Measurements from ENCODE around the gene HLA-DRA. TPM values are rescaled to one million over a fixed set of nuclear protein-coding genes. Genes with fewer than 3 reads are reported as not detected.

Gene HLA-DRA
- total RNA-seq, 1 experiment from 2014 or later = 2.8 TPM

DNA sequence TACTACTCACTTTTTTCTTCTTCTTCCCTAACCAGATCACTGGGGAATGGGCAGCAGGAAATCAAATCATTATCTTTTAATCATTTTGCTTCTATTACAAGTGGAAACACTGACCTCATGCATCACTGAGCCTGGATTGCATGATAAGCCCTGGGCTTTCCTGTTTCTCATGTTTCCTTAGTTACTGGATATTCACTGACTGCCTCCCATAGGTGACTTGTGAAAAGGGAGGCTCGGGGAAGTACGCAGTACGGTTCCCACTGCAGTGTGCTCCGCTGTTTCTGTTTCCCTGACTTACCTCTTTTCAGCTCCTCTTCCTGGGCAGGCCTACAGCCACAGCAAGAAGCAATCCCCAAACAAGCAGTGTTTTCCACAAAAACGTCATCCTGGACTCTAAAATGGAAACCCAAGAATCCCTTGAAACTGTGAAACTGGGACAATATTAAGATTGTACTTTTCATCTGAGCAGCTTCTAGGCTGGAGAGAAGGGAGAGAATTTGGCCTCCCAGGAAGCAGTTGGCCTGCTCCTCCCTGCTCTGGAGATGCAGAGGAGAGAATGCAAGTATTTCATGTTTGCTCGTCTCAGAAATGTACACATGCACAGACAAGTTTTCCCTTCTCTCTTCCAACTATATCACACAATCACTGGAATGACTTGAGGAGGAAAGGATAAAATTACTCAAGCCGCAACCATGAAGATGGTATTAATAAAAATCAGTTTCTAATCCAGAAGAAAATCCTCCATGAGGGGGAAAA, 45.8 kb upstream of the HLA-DRA start (continued):
- TF ChIP-seq, protein P1, sequence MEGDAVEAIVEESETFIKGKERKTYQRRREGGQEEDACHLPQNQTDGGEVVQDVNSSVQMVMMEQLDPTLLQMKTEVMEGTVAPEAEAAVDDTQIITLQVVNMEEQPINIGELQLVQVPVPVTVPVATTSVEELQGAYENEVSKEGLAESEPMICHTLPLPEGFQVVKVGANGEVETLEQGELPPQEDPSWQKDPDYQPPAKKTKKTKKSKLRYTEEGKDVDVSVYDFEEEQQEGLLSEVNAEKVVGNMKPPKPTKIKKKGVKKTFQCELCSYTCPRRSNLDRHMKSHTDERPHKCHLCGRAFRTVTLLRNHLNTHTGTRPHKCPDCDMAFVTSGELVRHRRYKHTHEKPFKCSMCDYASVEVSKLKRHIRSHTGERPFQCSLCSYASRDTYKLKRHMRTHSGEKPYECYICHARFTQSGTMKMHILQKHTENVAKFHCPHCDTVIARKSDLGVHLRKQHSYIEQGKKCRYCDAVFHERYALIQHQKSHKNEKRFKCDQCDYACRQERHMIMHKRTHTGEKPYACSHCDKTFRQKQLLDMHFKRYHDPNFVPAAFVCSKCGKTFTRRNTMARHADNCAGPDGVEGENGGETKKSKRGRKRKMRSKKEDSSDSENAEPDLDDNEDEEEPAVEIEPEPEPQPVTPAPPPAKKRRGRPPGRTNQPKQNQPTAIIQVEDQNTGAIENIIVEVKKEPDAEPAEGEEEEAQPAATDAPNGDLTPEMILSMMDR (IDR thresholded peaks at IDR 0.05) = no peak

DNA sequence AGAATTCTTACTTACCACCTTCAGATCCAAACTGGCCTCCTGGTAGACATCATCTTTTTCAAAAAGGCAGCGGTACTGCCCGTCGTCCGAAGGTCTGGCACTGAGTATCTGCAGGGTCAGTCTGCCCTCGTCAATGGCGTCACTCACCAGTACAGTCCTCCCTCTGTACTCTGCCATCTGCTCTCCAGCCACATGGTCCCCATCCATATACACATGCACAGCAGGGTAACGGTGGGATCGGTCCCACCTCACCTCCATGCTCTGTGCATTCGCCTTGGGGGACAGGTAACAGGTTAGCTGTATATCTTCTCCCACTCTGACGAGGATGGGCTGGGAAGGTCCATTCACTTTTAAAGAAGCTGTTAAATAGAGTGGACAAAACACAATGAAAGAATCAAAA, 43.7 kb upstream of the HLA-DRA start:
- ChIA-PET CTCF (no interaction called here), POLR2A (no interaction called here)
- Mint-ChIP-seq H3K4me1 (no peaks in the 10 kb centered on the region), H3K27me3 (ENCODE audit: low read depth) (peaks cover 6% of the 10 kb centered on the region; the same call in 1 of the 2 replicates), H3K4me3 (no peak overlapping the region), H3K36me3 (no peaks in the 10 kb centered on the region), H3K27ac (no peak overlapping the region), H3K9me3 (peaks cover 4% of the 10 kb centered on the region)
- ATAC-seq (no peak), DNase-seq (ENCODE audit: low spot score) (no peak)
- TF ChIP-seq FOXK1 (CRISPR knock-in tag; IDR thresholded peaks at IDR 0.05) = no peak
- no peak for TF ChIP-seq OVOL2 (CRISPR knock-in tag; IDR thresholded peaks at IDR 0.05; ENCODE audit: borderline replicate concordance)
- TF ChIP-seq FOXP1 (CRISPR knock-in tag; IDR thresholded peaks at IDR 0.05; ENCODE audit: borderline replicate concordance) = no peak
- TF ChIP-seq PRRX2 (CRISPR knock-in tag; IDR thresholded peaks at IDR 0.05) = no peak
- TF ChIP-seq EMX1 (CRISPR knock-in tag; IDR thresholded peaks at IDR 0.05) = no peak
- TF ChIP-seq, protein P2, sequence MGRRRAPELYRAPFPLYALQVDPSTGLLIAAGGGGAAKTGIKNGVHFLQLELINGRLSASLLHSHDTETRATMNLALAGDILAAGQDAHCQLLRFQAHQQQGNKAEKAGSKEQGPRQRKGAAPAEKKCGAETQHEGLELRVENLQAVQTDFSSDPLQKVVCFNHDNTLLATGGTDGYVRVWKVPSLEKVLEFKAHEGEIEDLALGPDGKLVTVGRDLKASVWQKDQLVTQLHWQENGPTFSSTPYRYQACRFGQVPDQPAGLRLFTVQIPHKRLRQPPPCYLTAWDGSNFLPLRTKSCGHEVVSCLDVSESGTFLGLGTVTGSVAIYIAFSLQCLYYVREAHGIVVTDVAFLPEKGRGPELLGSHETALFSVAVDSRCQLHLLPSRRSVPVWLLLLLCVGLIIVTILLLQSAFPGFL (CRISPR knock-in tag; IDR thresholded peaks at IDR 0.05; ENCODE audit: borderline replicate concordance) = no peak
- TF ChIP-seq ZNF121 (CRISPR knock-in tag; IDR thresholded peaks at IDR 0.05) = no peak
- no peak for TF ChIP-seq ZNF219 (CRISPR knock-in tag; IDR thresholded peaks at IDR 0.05; ENCODE audit: borderline replicate concordance)
- no peak for TF ChIP-seq JAZF1 (CRISPR knock-in tag; IDR thresholded peaks at IDR 0.05)

DNA sequence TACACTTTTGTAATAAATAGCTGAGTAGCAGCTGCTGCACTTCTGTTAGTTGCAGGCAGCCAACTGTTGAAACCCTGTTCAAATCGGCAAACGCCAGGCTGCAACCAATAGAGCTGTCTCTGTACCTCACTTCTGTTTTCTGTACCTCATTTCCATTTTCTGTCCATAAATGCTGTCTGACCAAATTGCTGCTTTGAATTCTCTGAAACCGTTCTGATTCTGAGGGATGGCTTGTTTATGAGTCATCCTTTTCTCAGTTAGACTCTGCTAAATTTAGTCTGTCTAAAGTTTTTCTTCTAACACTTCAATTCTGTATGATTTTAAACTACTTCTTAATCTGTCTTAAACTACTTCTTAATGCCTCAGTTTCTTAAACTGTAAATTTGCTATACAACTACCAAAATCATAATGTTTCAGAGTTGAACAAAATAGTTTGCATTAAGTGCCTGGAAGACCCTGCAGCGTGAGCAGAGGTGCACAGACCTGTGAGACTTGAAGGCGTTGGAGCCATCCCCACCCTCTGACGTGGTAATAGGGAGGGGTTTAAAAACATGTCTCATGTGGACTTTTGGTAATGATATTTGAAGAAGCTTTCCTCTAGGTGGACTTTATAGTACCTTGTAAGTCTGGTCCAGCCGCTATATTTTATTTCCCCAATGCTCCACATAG, 42.3 kb upstream of the HLA-DRA start:
- POLR2A ChIA-PET = no interaction called here
- ATAC-seq = no peak
- Mint-ChIP-seq H3K9me3 (peaks cover 8% of the 10 kb centered on the region), H3K36me3 (no peaks in the 10 kb centered on the region), H3K4me3 (no peak overlapping the region), H3K27ac (no peak overlapping the region), H3K27me3 (ENCODE audit: low read depth) (peaks cover 6% of the 10 kb centered on the region; the same call in 1 of the 2 replicates), H3K4me1 (0 out of 2 replicates have a peak, but pooled peaks cover 3% of the 10 kb centered on the region)
- CTCF ChIA-PET = no interaction called here
- no peak for DNase-seq (ENCODE audit: low spot score)
- TF ChIP-seq, protein P3, sequence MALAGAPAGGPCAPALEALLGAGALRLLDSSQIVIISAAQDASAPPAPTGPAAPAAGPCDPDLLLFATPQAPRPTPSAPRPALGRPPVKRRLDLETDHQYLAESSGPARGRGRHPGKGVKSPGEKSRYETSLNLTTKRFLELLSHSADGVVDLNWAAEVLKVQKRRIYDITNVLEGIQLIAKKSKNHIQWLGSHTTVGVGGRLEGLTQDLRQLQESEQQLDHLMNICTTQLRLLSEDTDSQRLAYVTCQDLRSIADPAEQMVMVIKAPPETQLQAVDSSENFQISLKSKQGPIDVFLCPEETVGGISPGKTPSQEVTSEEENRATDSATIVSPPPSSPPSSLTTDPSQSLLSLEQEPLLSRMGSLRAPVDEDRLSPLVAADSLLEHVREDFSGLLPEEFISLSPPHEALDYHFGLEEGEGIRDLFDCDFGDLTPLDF (CRISPR knock-in tag; IDR thresholded peaks at IDR 0.05) = no peak
- TF ChIP-seq GRHL2 (CRISPR knock-in tag; IDR thresholded peaks at IDR 0.05; ENCODE audit: insufficient replicate concordance, severe bottlenecking) = no peak
- TF ChIP-seq, protein P4, sequence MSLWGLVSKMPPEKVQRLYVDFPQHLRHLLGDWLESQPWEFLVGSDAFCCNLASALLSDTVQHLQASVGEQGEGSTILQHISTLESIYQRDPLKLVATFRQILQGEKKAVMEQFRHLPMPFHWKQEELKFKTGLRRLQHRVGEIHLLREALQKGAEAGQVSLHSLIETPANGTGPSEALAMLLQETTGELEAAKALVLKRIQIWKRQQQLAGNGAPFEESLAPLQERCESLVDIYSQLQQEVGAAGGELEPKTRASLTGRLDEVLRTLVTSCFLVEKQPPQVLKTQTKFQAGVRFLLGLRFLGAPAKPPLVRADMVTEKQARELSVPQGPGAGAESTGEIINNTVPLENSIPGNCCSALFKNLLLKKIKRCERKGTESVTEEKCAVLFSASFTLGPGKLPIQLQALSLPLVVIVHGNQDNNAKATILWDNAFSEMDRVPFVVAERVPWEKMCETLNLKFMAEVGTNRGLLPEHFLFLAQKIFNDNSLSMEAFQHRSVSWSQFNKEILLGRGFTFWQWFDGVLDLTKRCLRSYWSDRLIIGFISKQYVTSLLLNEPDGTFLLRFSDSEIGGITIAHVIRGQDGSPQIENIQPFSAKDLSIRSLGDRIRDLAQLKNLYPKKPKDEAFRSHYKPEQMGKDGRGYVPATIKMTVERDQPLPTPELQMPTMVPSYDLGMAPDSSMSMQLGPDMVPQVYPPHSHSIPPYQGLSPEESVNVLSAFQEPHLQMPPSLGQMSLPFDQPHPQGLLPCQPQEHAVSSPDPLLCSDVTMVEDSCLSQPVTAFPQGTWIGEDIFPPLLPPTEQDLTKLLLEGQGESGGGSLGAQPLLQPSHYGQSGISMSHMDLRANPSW (CRISPR knock-in tag; conservative IDR thresholded peaks at IDR 0.05; ENCODE audit: low read depth) = no peak
- TF ChIP-seq, protein P5, sequence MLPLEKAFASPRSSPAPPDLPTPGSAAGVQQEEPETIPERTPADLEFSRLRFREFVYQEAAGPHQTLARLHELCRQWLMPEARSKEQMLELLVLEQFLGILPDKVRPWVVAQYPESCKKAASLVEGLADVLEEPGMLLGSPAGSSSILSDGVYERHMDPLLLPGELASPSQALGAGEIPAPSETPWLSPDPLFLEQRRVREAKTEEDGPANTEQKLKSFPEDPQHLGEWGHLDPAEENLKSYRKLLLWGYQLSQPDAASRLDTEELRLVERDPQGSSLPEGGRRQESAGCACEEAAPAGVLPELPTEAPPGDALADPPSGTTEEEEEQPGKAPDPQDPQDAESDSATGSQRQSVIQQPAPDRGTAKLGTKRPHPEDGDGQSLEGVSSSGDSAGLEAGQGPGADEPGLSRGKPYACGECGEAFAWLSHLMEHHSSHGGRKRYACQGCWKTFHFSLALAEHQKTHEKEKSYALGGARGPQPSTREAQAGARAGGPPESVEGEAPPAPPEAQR (CRISPR knock-in tag; IDR thresholded peaks at IDR 0.05) = no peak
- TF ChIP-seq ZNF121 (CRISPR knock-in tag; IDR thresholded peaks at IDR 0.05) = no peak
- no peak for TF ChIP-seq ZNF671 (CRISPR knock-in tag; IDR thresholded peaks at IDR 0.05)
- TF ChIP-seq, protein P6, sequence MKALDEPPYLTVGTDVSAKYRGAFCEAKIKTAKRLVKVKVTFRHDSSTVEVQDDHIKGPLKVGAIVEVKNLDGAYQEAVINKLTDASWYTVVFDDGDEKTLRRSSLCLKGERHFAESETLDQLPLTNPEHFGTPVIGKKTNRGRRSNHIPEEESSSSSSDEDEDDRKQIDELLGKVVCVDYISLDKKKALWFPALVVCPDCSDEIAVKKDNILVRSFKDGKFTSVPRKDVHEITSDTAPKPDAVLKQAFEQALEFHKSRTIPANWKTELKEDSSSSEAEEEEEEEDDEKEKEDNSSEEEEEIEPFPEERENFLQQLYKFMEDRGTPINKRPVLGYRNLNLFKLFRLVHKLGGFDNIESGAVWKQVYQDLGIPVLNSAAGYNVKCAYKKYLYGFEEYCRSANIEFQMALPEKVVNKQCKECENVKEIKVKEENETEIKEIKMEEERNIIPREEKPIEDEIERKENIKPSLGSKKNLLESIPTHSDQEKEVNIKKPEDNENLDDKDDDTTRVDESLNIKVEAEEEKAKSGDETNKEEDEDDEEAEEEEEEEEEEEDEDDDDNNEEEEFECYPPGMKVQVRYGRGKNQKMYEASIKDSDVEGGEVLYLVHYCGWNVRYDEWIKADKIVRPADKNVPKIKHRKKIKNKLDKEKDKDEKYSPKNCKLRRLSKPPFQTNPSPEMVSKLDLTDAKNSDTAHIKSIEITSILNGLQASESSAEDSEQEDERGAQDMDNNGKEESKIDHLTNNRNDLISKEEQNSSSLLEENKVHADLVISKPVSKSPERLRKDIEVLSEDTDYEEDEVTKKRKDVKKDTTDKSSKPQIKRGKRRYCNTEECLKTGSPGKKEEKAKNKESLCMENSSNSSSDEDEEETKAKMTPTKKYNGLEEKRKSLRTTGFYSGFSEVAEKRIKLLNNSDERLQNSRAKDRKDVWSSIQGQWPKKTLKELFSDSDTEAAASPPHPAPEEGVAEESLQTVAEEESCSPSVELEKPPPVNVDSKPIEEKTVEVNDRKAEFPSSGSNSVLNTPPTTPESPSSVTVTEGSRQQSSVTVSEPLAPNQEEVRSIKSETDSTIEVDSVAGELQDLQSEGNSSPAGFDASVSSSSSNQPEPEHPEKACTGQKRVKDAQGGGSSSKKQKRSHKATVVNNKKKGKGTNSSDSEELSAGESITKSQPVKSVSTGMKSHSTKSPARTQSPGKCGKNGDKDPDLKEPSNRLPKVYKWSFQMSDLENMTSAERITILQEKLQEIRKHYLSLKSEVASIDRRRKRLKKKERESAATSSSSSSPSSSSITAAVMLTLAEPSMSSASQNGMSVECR (CRISPR knock-in tag; IDR thresholded peaks at IDR 0.05; ENCODE audit: borderline replicate concordance) = no peak
- TF ChIP-seq ZNF317 (CRISPR knock-in tag; IDR thresholded peaks at IDR 0.05; ENCODE audit: borderline replicate concordance, low read depth) = no peak
- no peak for TF ChIP-seq OVOL2 (CRISPR knock-in tag; IDR thresholded peaks at IDR 0.05; ENCODE audit: borderline replicate concordance)
- TF ChIP-seq ZNF232 (CRISPR knock-in tag; IDR thresholded peaks at IDR 0.05) = no peak
- TF ChIP-seq TCF7 (CRISPR knock-in tag; IDR thresholded peaks at IDR 0.05; ENCODE audit: low read depth) = no peak
